PC-9 (cell line): Measurements from ENCODE around the gene BTN2A1.

Experiments
- EZH2 ChIP-seq: fragments of 200-600 bp; sonication (generic); IDR thresholded peaks from 2 replicates; pipeline ENCODE4 v1.8.0; 2017; ENCODE audit warnings: antibody characterized with exemption, low read depth
- TF ChIP-seq, protein P1 (sequence below): fragments of 200-600 bp; sonication (generic); conservative IDR thresholded peaks from 2 replicates; pipeline ENCODE4 v1.6.1; 2017; ENCODE audit warnings: mixed run types, antibody characterized with exemption, mild to moderate bottlenecking, moderate library complexity

DNA sequence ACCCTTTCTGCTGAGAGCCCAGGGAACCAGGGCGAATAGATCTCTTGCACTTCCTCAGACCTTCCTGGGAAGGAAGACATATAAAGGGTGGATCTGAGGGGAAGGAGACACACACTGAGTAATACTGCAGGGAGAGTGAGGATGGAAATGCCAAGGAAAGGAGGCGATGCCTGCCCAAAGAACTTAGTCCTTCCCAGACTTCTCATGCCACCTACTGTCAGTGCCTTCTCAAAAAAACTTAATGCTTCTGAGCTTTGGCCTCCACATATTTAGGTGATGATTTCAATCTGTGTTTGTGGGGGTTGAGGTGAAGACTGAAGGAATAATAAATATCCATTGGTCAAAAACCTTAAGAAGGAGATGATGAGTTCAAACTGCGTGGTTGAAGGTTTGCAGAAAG lies 46.0 kb upstream of the BTN2A1 start:
- TF ChIP-seq, protein P1, sequence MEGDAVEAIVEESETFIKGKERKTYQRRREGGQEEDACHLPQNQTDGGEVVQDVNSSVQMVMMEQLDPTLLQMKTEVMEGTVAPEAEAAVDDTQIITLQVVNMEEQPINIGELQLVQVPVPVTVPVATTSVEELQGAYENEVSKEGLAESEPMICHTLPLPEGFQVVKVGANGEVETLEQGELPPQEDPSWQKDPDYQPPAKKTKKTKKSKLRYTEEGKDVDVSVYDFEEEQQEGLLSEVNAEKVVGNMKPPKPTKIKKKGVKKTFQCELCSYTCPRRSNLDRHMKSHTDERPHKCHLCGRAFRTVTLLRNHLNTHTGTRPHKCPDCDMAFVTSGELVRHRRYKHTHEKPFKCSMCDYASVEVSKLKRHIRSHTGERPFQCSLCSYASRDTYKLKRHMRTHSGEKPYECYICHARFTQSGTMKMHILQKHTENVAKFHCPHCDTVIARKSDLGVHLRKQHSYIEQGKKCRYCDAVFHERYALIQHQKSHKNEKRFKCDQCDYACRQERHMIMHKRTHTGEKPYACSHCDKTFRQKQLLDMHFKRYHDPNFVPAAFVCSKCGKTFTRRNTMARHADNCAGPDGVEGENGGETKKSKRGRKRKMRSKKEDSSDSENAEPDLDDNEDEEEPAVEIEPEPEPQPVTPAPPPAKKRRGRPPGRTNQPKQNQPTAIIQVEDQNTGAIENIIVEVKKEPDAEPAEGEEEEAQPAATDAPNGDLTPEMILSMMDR: no peak
- no peak for TF ChIP-seq EZH2
